GM12878 (cell line): ENCODE data around the gene M1AP. TPM values are rescaled to one million over a fixed set of nuclear protein-coding genes. Genes with fewer than 3 reads are reported as not detected.

Experiments
- BACH1 ChIP-seq: fragments of 450-650 bp; IDR thresholded peaks from 2 replicates; pipeline ENCODE4 v1.6.1; 2017; ENCODE audit warnings: mild to moderate bottlenecking, borderline replicate concordance
- CHD2 ChIP-seq: IDR thresholded peaks from 2 replicates; pipeline ENCODE4 v1.6.1; 2011; ENCODE audit warnings: low read depth, low read length, improper control_type of control experiment, borderline replicate concordance
- CHD4 ChIP-seq: fragments of 200-600 bp; sonication (generic); IDR thresholded peaks from 2 replicates; pipeline ENCODE4 v1.6.1; 2016; ENCODE audit warnings: mild to moderate bottlenecking
- E4F1 ChIP-seq: fragments of 450-650 bp; IDR thresholded peaks from 2 replicates; pipeline ENCODE4 v1.6.1; 2018; ENCODE audit warnings: borderline replicate concordance, mild to moderate bottlenecking; ENCODE audit not compliant: partially characterized antibody
- EGR1 ChIP-seq, 2 experiments: IDR thresholded peaks; 1 replicate in 1 of 2; 2 replicates in 1 of 2; pipeline ENCODE4 v1.6.1; 2011 to 2012; ENCODE audit warnings: low read depth in 2 of 2, low read length in 2 of 2, borderline replicate concordance in 1 of 2, mild to moderate bottlenecking in 1 of 2, moderate library complexity in 1 of 2
- FOXM1 ChIP-seq: IDR thresholded peaks from 2 replicates; pipeline ENCODE4 v1.6.1; 2012; ENCODE audit warnings: low read depth, mild to moderate bottlenecking, inconsistent platforms, low read length, moderate library complexity
- HCFC1 ChIP-seq: fragments of 150-350 bp; IDR thresholded peaks from 2 replicates; pipeline ENCODE4 v1.6.1; 2014; ENCODE audit warnings: low read length
- NKRF ChIP-seq: fragments of 450-650 bp; conservative IDR thresholded peaks from 2 replicates; pipeline ENCODE4 v1.6.1; 2017; ENCODE audit warnings: mild to moderate bottlenecking, moderate library complexity
- PBX3 ChIP-seq: IDR thresholded peaks from 2 replicates; pipeline ENCODE4 v1.6.1; 2011; ENCODE audit warnings: mild to moderate bottlenecking, low read depth, low read length, moderate library complexity; ENCODE audit not compliant: insufficient replicate concordance
- RAD51 ChIP-seq: fragments of 450-650 bp; IDR thresholded peaks from 2 replicates; pipeline ENCODE4 v1.6.1; 2016; ENCODE audit warnings: moderate library complexity, mild to moderate bottlenecking, inconsistent platforms
- RELA ChIP-seq: fragments of 450-650 bp; IDR thresholded peaks from 2 replicates; pipeline ENCODE4 v1.8.0; 2014; ENCODE audit warnings: borderline replicate concordance; ENCODE audit not compliant: partially characterized antibody
- SMAD1 ChIP-seq: fragments of 450-650 bp; IDR thresholded peaks from 2 replicates; pipeline ENCODE4 v1.6.1; 2018; ENCODE audit warnings: mild to moderate bottlenecking, low read depth; ENCODE audit not compliant: partially characterized antibody
- SMARCA5 ChIP-seq: fragments of 450-650 bp; IDR thresholded peaks from 2 replicates; pipeline ENCODE4 v1.6.1; 2017; ENCODE audit warnings: mild to moderate bottlenecking
- SMC3 ChIP-seq: IDR thresholded peaks from 2 replicates; pipeline ENCODE4 v1.6.1; 2011; ENCODE audit warnings: low read length, improper control_type of control experiment, borderline replicate concordance
- TAF1 ChIP-seq: IDR thresholded peaks from 2 replicates; pipeline ENCODE4 v1.6.1; 2011; ENCODE audit warnings: mild to moderate bottlenecking, low read depth, low read length, borderline replicate concordance
- TCF3 ChIP-seq: IDR thresholded peaks from 2 replicates; pipeline ENCODE4 v1.6.1; 2012; ENCODE audit warnings: low read depth, mild to moderate bottlenecking, low read length, borderline replicate concordance; ENCODE audit not compliant: insufficient read depth
- TCF7 ChIP-seq: IDR thresholded peaks from 2 replicates; pipeline ENCODE4 v1.6.1; 2014; ENCODE audit warnings: antibody characterized with exemption, borderline replicate concordance
- ZNF274 ChIP-seq: IDR thresholded peaks from one replicate; pipeline ENCODE4 v1.8.0; 2011; ENCODE audit not compliant: insufficient read length, insufficient read depth
- ZNF687 ChIP-seq: fragments of 450-650 bp; IDR thresholded peaks from 2 replicates; pipeline ENCODE4 v1.6.1; 2017; ENCODE audit warnings: mild to moderate bottlenecking, moderate library complexity
- polyA plus RNA-seq, 11 experiments: library from polyadenylated mRNA; depleted of rRNA in 4 of 11; unstranded in 6 of 11; stranded (reverse) in 5 of 11; fragments of >200 nt; fragmentation: Nextera tagmentation in 4 of 11; fragmentation: Illumina TruSeq in 1 of 11; extraction: Ambion mirVana in 4 of 11; extraction: Trizol in 1 of 11; gene quantifications; 1 replicate in 1 of 11; 2 replicates in 10 of 11; pipeline versions ENCODE4 v1.2.1 to v1.2.3, GENCODE V29; 2011 to 2016; ENCODE audit warnings: inconsistent platforms in 2 of 11, missing spikeins in 2 of 11, low read depth in 1 of 11
- total RNA-seq, 4 experiments: library from RNA; depleted of rRNA in 3 of 4; stranded (reverse); fragments of >200 nt in 3 of 4; fragmentation: Illumina TruSeq in 1 of 4; extraction: Trizol in 1 of 4; gene quantifications; 2 replicates each; pipeline versions ENCODE4 v1.2.1 to v1.2.3, GENCODE V29; 2013 to 2021

M1AP gene
- total and polyA plus RNA-seq, 10 of the 15 experiments (the other 5 are each of a cell fraction or from before 2014, with no cell fraction given) = 0.04 to 0.32 (median 0.16) TPM; not detected in 4

GRCh38 chr2:74553892-74554819, 94.0 kb downstream of the M1AP start, which contains the start of the genes DOK1 and LOXL3 (continued):
- no peak for TF ChIP-seq NKRF
- no peak for TF ChIP-seq HCFC1
- peak; percentile 55 for TF ChIP-seq RELA
- 0 out of 2 replicates have a peak, but pooled peaks have one; percentile 10 for TF ChIP-seq TCF3
- peak; percentile 32; the same call in 1 of the 2 replicates for TF ChIP-seq ZNF687
- TF ChIP-seq PBX3 = no peak
- no peak for TF ChIP-seq SMC3
- no peak for TF ChIP-seq SMAD1
- TF ChIP-seq CHD2 = no peak
- TF ChIP-seq BACH1 = 0 out of 2 replicates have a peak, but pooled peaks have one; percentile 35
- no peak for TF ChIP-seq ZNF274
- TF ChIP-seq TAF1 = peak; percentile 43; the same call in 1 of the 2 replicates
- no peak for TF ChIP-seq RAD51
- peak in 1 of 2 experiments; percentile 12; a peak in 1 of 3 replicates for TF ChIP-seq EGR1 (IDR thresholded peaks at IDR 0.05; ENCODE audit: borderline replicate concordance in 1 of 2, low read depth in 2 of 2, low read length in 2 of 2)
- no peak for TF ChIP-seq SMARCA5
- TF ChIP-seq TCF7 = no peak
- no peak for TF ChIP-seq E4F1
- no peak for TF ChIP-seq CHD4
- no peak for TF ChIP-seq FOXM1
